22Rv1 (cell line): ENCODE data around the gene GNAT2.

Source experiments
- CTCF ChIP-seq: fragments of 450-650 bp; IDR thresholded peaks from 2 replicates; pipeline ENCODE4 v1.5.1; 2017; ENCODE audit warnings: mild to moderate bottlenecking
- ZFX ChIP-seq: fragments of 450-650 bp; IDR thresholded peaks from 2 replicates; pipeline ENCODE4 v1.6.1; 2017; ENCODE audit warnings: antibody characterized with exemption, borderline replicate concordance

GRCh38 chr1:109664671-109665070, 45.3 kb upstream of the GNAT2 start:
- TF ChIP-seq CTCF (no peak), ZFX (no peak)
